ENCODE measurements around the gene C1QTNF6.
A peak's percentile ranks its signal among the peaks of the same experiment; 100 is the strongest.

C1QTNF6 gene

DNA sequence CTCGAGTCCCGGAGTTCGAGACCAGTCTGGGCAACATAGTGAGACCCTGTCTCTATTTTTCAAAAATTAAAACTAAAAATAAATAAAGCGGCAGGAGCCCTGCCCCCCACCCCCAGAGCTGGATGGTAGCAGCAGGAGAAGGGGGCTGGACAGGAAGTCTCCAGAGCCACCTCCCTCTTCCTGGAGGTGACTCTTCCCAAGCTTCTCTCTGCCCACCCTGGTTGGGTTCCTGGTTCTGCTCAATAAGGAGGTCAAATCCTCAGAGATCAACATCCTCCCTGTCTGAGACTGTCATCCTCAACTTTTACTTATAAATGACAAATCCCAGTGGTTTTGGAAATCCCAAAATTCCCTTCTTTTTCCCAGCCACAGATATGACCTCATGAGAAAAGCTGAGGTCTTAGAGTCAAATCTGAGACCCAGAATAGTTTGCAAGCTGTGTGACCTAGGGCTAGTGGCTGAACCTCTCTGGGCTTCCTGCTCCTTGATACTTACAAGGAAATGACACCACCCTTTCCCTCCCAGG lies 987 bp downstream of the C1QTNF6 start:
- TF ChIP-seq, protein P1, sequence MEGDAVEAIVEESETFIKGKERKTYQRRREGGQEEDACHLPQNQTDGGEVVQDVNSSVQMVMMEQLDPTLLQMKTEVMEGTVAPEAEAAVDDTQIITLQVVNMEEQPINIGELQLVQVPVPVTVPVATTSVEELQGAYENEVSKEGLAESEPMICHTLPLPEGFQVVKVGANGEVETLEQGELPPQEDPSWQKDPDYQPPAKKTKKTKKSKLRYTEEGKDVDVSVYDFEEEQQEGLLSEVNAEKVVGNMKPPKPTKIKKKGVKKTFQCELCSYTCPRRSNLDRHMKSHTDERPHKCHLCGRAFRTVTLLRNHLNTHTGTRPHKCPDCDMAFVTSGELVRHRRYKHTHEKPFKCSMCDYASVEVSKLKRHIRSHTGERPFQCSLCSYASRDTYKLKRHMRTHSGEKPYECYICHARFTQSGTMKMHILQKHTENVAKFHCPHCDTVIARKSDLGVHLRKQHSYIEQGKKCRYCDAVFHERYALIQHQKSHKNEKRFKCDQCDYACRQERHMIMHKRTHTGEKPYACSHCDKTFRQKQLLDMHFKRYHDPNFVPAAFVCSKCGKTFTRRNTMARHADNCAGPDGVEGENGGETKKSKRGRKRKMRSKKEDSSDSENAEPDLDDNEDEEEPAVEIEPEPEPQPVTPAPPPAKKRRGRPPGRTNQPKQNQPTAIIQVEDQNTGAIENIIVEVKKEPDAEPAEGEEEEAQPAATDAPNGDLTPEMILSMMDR (IDR thresholded peaks at IDR 0.05; ENCODE audit: insufficient read depth, low read depth, low read length, missing control alignments) = no peak
- H3K4me3 ChIP-seq (ENCODE audit: low read depth, low read length) = no peak overlapping the region
- no peak for DNase-seq (ENCODE audit: low read depth)

DNA sequence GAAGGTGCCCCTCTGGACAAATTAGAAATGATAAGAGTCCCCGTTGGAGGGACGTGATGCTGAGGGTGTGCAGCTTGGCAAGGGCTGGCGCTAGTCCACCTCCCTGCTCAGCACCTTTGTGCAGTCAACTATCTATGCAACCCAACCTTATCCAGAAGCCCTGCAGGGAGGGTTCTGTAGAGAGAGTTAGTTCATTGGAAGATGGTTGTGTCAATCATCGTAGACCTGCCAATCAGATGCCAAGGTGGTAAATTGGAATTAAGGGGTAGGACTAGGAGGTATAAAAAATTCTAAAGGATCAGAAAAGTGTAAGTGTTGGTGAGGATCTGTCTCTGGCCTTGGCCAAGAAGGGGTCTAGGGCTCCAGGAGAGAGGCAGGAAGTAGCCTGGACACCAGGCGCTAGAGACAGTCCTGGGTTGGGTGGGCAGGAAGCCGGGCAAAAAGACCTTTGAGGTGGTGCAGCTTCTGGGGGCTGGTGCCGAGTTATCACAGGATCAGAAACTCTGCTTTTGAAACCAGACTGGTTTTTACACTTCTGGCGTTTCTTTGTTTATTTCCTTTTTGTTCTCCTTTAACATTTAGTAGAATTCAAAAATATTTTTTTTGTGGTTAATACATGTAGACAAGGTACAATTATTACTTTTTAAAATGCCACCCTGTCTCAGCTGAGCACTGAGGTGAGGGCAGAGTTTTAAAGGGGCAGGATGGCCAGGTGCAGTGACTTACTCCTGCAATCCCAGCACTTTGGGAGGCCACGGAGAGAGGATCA lies 1.6 kb downstream of the C1QTNF6 start:
- TF ChIP-seq, protein P1 (IDR thresholded peaks at IDR 0.05; ENCODE audit: insufficient read depth, low read depth, low read length, missing control alignments) = no peak
- H3K4me3 ChIP-seq (ENCODE audit: low read depth, low read length) = no peak overlapping the region
- peak; percentile 93 for DNase-seq (ENCODE audit: low read depth)

DNA sequence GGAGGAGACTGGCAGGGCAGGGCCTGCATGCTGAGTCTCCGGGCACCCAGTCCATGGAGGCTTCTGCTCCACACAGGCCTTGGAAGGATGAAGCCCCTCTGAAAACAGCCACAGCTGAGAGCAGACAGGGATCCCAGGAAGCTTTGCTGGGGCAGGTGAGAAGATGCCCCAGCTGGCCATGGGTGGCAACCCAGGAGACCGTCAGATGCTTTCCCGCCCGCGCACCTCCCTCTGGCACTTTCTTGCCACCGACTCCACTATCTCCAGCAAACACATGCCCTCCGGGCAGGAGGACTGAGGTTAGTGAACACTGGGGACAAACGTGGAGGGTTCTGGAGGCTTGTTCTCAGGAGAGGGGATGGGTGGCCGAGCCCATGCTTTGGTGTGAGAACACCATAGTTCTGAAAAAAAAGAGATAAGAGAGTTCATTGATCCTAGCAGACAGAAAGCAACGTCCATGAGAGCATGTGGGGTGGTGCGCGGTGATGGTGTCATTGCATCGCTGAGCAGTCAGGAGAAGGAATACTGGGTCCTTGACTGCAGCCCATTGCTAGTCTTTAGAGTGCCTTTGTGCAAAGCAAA lies 2.3 kb downstream of the C1QTNF6 start:
- no peak overlapping the region for H3K4me3 ChIP-seq (ENCODE audit: low read depth, low read length)
- no peak for DNase-seq (ENCODE audit: low read depth)
- TF ChIP-seq, protein P1 (IDR thresholded peaks at IDR 0.05; ENCODE audit: insufficient read depth, low read depth, low read length, missing control alignments) = no peak

DNA sequence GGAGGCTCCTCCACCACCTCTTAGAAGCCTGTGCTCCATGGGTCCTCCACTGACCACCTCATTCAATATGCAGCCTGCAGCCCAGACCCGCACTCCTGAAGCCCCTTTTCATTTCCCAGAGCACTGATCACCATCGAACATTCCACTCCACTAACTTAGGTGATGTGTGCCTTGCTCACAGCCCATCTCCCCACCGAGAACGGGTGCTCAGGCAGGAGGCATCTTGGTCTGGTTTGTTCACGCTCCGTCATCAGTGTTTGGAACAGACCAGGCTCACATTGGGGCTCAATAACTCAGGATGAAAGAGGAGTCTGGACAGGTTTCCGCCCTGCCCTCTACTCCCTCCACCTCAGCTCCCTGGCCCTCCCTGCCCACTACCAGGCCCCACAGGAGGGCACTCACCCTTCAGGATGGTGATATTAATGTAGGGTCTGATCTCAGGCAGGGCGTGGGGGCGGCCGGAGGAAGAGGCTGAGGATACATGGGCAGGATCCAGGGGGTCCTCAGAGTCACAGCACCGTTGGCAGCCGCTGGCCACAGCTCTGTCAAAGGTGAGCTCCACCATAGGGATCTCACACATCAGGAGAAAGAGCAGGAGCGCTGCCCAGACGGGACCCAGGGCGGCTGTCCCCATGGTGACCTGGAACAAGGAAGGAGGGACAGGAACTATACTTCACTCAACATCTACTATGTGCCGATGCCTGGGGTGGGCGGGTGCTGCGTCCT lies 3.1 kb downstream of the C1QTNF6 start:
- no peak for DNase-seq (ENCODE audit: low read depth)
- TF ChIP-seq, protein P1 (IDR thresholded peaks at IDR 0.05; ENCODE audit: insufficient read depth, low read depth, low read length, missing control alignments) = no peak
- no peak overlapping the region for H3K4me3 ChIP-seq (ENCODE audit: low read depth, low read length)

DNA sequence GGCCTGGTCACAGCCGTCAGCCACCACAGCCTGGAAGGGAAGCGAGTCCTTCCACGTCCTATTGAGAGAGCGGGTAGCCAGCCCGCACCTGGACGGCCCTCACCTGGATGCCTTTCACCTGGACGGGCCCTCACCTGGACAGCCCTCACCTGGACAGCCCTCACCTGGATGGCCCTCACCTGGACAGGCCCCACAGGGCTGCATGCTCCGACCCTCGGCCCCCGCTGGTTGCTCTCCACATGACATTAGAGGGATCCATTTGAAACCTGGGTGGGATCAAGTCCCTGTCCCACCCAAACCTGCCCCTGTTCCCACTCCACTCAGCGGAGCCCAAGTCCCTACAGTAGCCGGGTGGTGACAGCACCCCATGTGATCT lies 3.7 kb downstream of the C1QTNF6 start:
- no peak overlapping the region for H3K4me3 ChIP-seq (ENCODE audit: low read depth, low read length)
- TF ChIP-seq, protein P1 (IDR thresholded peaks at IDR 0.05; ENCODE audit: insufficient read depth, low read depth, low read length, missing control alignments) = no peak
- DNase-seq (ENCODE audit: low read depth) = no peak

DNA sequence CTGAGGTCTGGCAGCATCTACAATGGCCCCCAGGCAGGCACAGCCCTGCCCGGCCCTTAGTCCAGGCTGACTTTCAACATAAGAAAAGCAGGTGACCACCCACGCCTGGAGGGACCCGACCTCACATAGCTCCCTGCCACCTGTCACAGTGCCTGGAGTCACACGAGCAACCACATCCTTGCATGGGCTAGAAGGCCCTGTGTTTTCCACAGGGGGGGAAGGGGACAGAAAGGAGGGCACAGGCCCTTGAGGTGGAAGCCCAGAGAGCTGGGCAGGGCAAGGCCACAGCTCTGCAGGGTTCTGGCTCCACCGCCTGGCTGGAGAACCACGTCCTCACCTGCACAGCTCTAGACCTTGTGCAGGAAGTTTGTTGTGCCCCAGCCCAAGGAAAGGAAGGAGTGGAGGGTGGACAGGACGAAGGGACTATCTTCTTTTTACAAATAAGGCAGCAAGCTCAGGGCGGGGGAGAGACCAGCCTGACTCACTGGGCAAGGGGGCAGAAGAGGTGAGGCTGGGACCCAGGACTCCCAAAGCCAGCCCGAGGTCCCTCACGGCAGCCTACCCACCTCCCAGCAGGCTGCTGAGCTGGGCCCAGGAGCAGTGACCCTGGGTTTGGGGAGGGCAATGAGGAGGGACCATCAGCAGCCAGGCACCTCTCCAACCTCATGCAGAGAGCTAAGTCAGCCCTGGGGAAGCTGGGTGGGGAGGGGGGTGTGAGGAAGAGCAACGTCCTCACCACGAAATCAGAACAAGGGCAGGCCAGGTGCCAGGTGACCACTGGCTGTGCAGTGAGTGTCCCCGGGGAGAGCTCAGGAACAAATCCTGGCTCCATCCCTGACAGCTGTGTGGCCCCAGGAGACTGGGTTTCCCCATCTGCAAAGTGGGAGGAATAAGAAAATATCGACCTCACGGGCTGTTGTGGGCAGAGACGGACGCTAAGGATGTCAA lies 4.3 kb downstream of the C1QTNF6 start:
- DNase-seq (ENCODE audit: low read depth) = no peak
- no peak overlapping the region for H3K4me3 ChIP-seq (ENCODE audit: low read depth, low read length)
- TF ChIP-seq, protein P1 (IDR thresholded peaks at IDR 0.05; ENCODE audit: insufficient read depth, low read depth, low read length, missing control alignments) = peak; percentile 12

All from GM12865 (cell line).